KMS-11 (cell line): ENCODE data around the gene CRHR2.

Experiments
- H2AFZ ChIP-seq: fragments of 200-600 bp; sonication (generic); 2 replicates; pipeline ENCODE4 v1.6.1; 2016; ENCODE audit warnings: antibody characterized with exemption, mixed run types, low read depth
- H3K27ac ChIP-seq: fragments of 200-600 bp; sonication (generic); 2 replicates; pipeline ENCODE4 v1.6.1; 2016; ENCODE audit warnings: mild to moderate bottlenecking, mixed run types
- H3K27me3 ChIP-seq: fragments of 200-600 bp; sonication (generic); 2 replicates; pipeline ENCODE4 v1.6.1; 2017; ENCODE audit warnings: mild to moderate bottlenecking, low read depth, mixed run types, moderate library complexity; ENCODE audit not compliant: insufficient read depth
- H3K36me3 ChIP-seq: fragments of 200-600 bp; sonication (generic); 2 replicates; pipeline ENCODE4 v1.6.1; 2017; ENCODE audit warnings: mild to moderate bottlenecking, mixed run types; ENCODE audit not compliant: insufficient read depth
- H3K4me1 ChIP-seq: fragments of 200-600 bp; sonication (generic); 2 replicates; pipeline ENCODE4 v1.6.1; 2016; ENCODE audit warnings: mild to moderate bottlenecking, low read depth, mixed run types; ENCODE audit not compliant: poor library complexity, severe bottlenecking
- H3K4me2 ChIP-seq: fragments of 200-600 bp; sonication (generic); 2 replicates; pipeline ENCODE4 v1.7.0; 2016; ENCODE audit warnings: mild to moderate bottlenecking, mixed run types
- H3K4me3 ChIP-seq: fragments of 200-600 bp; sonication (generic); IDR thresholded peaks from 2 replicates; pipeline ENCODE4 v1.6.1; 2017; ENCODE audit warnings: low read depth, low read length, mixed read lengths; ENCODE audit not compliant: insufficient read depth
- H3K79me2 ChIP-seq: fragments of 200-600 bp; sonication (generic); 2 replicates; pipeline ENCODE4 v1.6.1; 2016; ENCODE audit warnings: low read depth, mixed run types; ENCODE audit not compliant: insufficient read depth
- H3K9ac ChIP-seq: fragments of 200-600 bp; sonication (generic); 2 replicates; pipeline ENCODE4 v1.6.1; 2016; ENCODE audit warnings: mild to moderate bottlenecking, mixed run types
- H4K20me1 ChIP-seq: fragments of 200-600 bp; sonication (generic); 2 replicates; pipeline ENCODE4 v1.6.1; 2016; ENCODE audit warnings: mild to moderate bottlenecking, mixed run types; ENCODE audit not compliant: insufficient read depth
- CTCF ChIP-seq: fragments of 200-600 bp; sonication (generic); conservative IDR thresholded peaks from 2 replicates; pipeline ENCODE4 v1.6.1; 2017; ENCODE audit warnings: low read depth, mild to moderate bottlenecking, antibody characterized with exemption, low read length, moderate library complexity, mixed read lengths

CRHR2 gene

GRCh38 chr7:30634634-30635201, 47.5 kb downstream of the CRHR2 start:
- no peak overlapping the region for H3K4me3 ChIP-seq
- H4K20me1 ChIP-seq, result no peaks in the 10 kb centered on the region
- no peak for TF ChIP-seq CTCF
- no peaks in the 10 kb centered on the region for H3K27me3 ChIP-seq
- peaks cover 7% of the 10 kb centered on the region for H3K4me1 ChIP-seq
- H3K4me2 ChIP-seq, result no peak overlapping the region
- H2AFZ ChIP-seq, result no peak overlapping the region
- no peak overlapping the region for H3K9ac ChIP-seq
- H3K36me3 ChIP-seq, result peaks cover 7% of the 10 kb centered on the region; the same call in 1 of the 2 replicates
- H3K79me2 ChIP-seq, result no peaks in the 10 kb centered on the region
- no peak overlapping the region for H3K27ac ChIP-seq

- no peak for TF ChIP-seq CTCF
- Histone ChIP-seq H3K79me2 (no peaks in the 10 kb centered on the region), H3K27ac (no peak overlapping the region), H4K20me1 (no peaks in the 10 kb centered on the region), H3K36me3 (peaks cover 7% of the 10 kb centered on the region; the same call in 1 of the 2 replicates), H3K27me3 (no peaks in the 10 kb centered on the region), H2AFZ (no peak overlapping the region), H3K4me1 (peaks cover 7% of the 10 kb centered on the region), H3K4me2 (no peak overlapping the region), H3K9ac (no peak overlapping the region), H3K4me3 (no peak overlapping the region)
Measured at GRCh38 chr7:30634193-30634626, 48.0 kb downstream of the CRHR2 start.

GRCh38 chr7:30633223-30633622, 49.0 kb downstream of the CRHR2 start:
- peaks cover 7% of the 10 kb centered on the region for H3K4me1 ChIP-seq
- H2AFZ ChIP-seq, result no peak overlapping the region
- no peak for TF ChIP-seq CTCF
- H3K4me2 ChIP-seq, result no peak overlapping the region
- no peak overlapping the region for H3K4me3 ChIP-seq
- H3K9ac ChIP-seq, result no peak overlapping the region
- peaks cover 7% of the 10 kb centered on the region; the same call in 1 of the 2 replicates for H3K36me3 ChIP-seq
- no peaks in the 10 kb centered on the region for H3K79me2 ChIP-seq
- H4K20me1 ChIP-seq, result no peaks in the 10 kb centered on the region
- H3K27ac ChIP-seq, result no peak overlapping the region
- H3K27me3 ChIP-seq, result no peaks in the 10 kb centered on the region

GRCh38 chr7:30630986-30631385, 51.3 kb downstream of the CRHR2 start:
- Histone ChIP-seq H3K79me2 (no peaks in the 10 kb centered on the region), H3K4me1 (peaks cover 7% of the 10 kb centered on the region), H3K36me3 (peaks cover 8% of the 10 kb centered on the region; the same call in 1 of the 2 replicates)

More at GRCh38 chr7:30630986-30631385, 51.3 kb downstream of the CRHR2 start:
- peak overlapping the region; percentile 15; the same call in 1 of the 2 replicates for H3K27ac ChIP-seq
- no peak overlapping the region for H2AFZ ChIP-seq
- H4K20me1 ChIP-seq, result no peaks in the 10 kb centered on the region
- H3K27me3 ChIP-seq, result no peaks in the 10 kb centered on the region
- no peak for TF ChIP-seq CTCF
- H3K4me3 ChIP-seq, result no peak overlapping the region
- no peak overlapping the region for H3K4me2 ChIP-seq
- no peak overlapping the region for H3K9ac ChIP-seq
